ENCODE measurements around the gene MEOX2. TPM values are rescaled to one million over a fixed set of nuclear protein-coding genes. Genes with fewer than 3 reads are reported as not detected.

Gene MEOX2
- total and polyA plus RNA-seq, 2 of the 13 experiments (the other 11 are each of a cell fraction or from before 2014, with no cell fraction given), result not detected

- no peak overlapping the region for H3K27ac ChIP-seq (ENCODE audit: extremely low read length, insufficient read depth, low read length)
- no peaks in the 10 kb centered on the region for H3K27me3 ChIP-seq (ENCODE audit: control insufficient read depth in 1 of 2, insufficient read depth in 2 of 2, low read length in 2 of 2)
- BruUV-seq (replicated peaks), result no TSS peak
- no peaks in the 10 kb centered on the region for H4K20me1 ChIP-seq (ENCODE audit: insufficient read depth, low read length)
- H2AFZ ChIP-seq (ENCODE audit: low read length), result no peak overlapping the region
- no peak overlapping the region for H3K4me2 ChIP-seq (ENCODE audit: low read depth, low read length)
- 16% methylated on average over 3 of the region's 3 CpGs for WGBS (ENCODE audit: low lambda C conversion rate)
- H3K79me2 ChIP-seq (ENCODE audit: insufficient read depth, low read length), result no peaks in the 10 kb centered on the region
- no peaks in the 10 kb centered on the region for H3K4me1 ChIP-seq (ENCODE audit: insufficient read depth, low read length)
- intact Hi-C loops (cut with micrococcal nuclease; ENCODE audit: unreplicated experiment), result no loop called here
- no peak overlapping the region for H3K4me3 ChIP-seq (replicated peaks in 1 of 3; ENCODE audit: insufficient read depth in 1 of 3, low read depth in 2 of 3, low read length in 3 of 3)
- DNase-seq (ENCODE audit: low spot score) (no peak), ATAC-seq (no peak), FAIRE-seq (no peak)
- TF ChIP-seq ZNF724P (CRISPR knock-in tag; IDR thresholded peaks at IDR 0.05; ENCODE audit: borderline replicate concordance), result no peak
- TF ChIP-seq ZNF383 (CRISPR knock-in tag; IDR thresholded peaks at IDR 0.05; ENCODE audit: borderline replicate concordance), result no peak
- no peak for TF ChIP-seq CBFB (CRISPR knock-in tag; IDR thresholded peaks at IDR 0.05)
- TF ChIP-seq YY1 (IDR thresholded peaks at IDR 0.05; ENCODE audit: insufficient read depth, insufficient replicate concordance, low read depth, low read length), result no peak
- no peak for TF ChIP-seq TRIM24 (CRISPR knock-in tag; IDR thresholded peaks at IDR 0.05)
- no peak for TF ChIP-seq CREB1 (IDR thresholded peaks at IDR 0.05)
- no peak for TF ChIP-seq CREB1 (CRISPR knock-in tag; IDR thresholded peaks at IDR 0.05)
- TF ChIP-seq ZNF292 (CRISPR knock-in tag; IDR thresholded peaks at IDR 0.05; ENCODE audit: borderline replicate concordance, low read depth), result no peak
- TF ChIP-seq TIGD3 (CRISPR knock-in tag; IDR thresholded peaks at IDR 0.05; ENCODE audit: borderline replicate concordance), result no peak
- TF ChIP-seq JUN (CRISPR knock-in tag; IDR thresholded peaks at IDR 0.05), result no peak
- no peak for TF ChIP-seq TBX2 (CRISPR knock-in tag; IDR thresholded peaks at IDR 0.05; ENCODE audit: borderline replicate concordance)
- no peak for TF ChIP-seq NFIC (IDR thresholded peaks at IDR 0.05; ENCODE audit: low read length)
- no peak for TF ChIP-seq ELF1 (CRISPR knock-in tag; IDR thresholded peaks at IDR 0.05)
- TF ChIP-seq ZNF414 (CRISPR knock-in tag; IDR thresholded peaks at IDR 0.05), result no peak
- TF ChIP-seq ZBTB7A (CRISPR knock-in tag; IDR thresholded peaks at IDR 0.05), result no peak
- TF ChIP-seq ZNF652 (CRISPR knock-in tag; IDR thresholded peaks at IDR 0.05; ENCODE audit: borderline replicate concordance, low read depth), result no peak
- no peak for TF ChIP-seq MEF2D (CRISPR knock-in tag; IDR thresholded peaks at IDR 0.05)
- no peak for TF ChIP-seq FOXP4 (CRISPR knock-in tag; IDR thresholded peaks at IDR 0.05)
- no peak for TF ChIP-seq ZC3H13 (CRISPR knock-in tag; IDR thresholded peaks at IDR 0.05)
- no peak for TF ChIP-seq PHF8 (CRISPR knock-in tag; IDR thresholded peaks at IDR 0.05)
- H3K9ac ChIP-seq (ENCODE audit: insufficient read depth, low read depth, low read length), result no peak overlapping the region
- peaks cover 62% of the 10 kb centered on the region for H3K9me3 ChIP-seq (ENCODE audit: low read length)
- ChIA-PET POLR2A (no interaction called here), CTCF (ENCODE audit: low intra/inter-chr PET ratio, low total read pairs) (no interaction called here)
- in situ Hi-C loops (cut with HindIII; ENCODE audit: extremely low pct_ligation_motif_present, low pct_unique_long_range_greater_than_20kb), result no loop called here
- no peaks in the 10 kb centered on the region for H3K36me3 ChIP-seq (replicated peaks in 1 of 2; ENCODE audit: control insufficient read depth in 1 of 2, insufficient read depth in 2 of 2, low read length in 2 of 2)
Measured at GRCh38 chr7:15581352-15581951, 105.0 kb downstream of the MEOX2 start.
